GM10847 (cell line): ENCODE data around the gene GAST.

Source experiments
- POLR2A ChIP-seq: IDR thresholded peaks from 2 replicates; pipeline ENCODE4 v1.6.1; 2011; ENCODE audit not compliant: insufficient read length; ENCODE audit errors: extremely low read depth

The GAST gene

GRCh38 chr17:41725134-41725533, 13.0 kb downstream of the GAST start:
- TF ChIP-seq POLR2A = no peak

- no peak for TF ChIP-seq POLR2A
These were observed 15.9 kb downstream of the GAST start for GRCh38 chr17:41728056-41728455.

- TF ChIP-seq POLR2A = no peak
These were observed 18.3 kb downstream of the GAST start for GRCh38 chr17:41730479-41730878.

- TF ChIP-seq POLR2A = no peak
These were observed 19.7 kb downstream of the GAST start for GRCh38 chr17:41731836-41732235.

DNA sequence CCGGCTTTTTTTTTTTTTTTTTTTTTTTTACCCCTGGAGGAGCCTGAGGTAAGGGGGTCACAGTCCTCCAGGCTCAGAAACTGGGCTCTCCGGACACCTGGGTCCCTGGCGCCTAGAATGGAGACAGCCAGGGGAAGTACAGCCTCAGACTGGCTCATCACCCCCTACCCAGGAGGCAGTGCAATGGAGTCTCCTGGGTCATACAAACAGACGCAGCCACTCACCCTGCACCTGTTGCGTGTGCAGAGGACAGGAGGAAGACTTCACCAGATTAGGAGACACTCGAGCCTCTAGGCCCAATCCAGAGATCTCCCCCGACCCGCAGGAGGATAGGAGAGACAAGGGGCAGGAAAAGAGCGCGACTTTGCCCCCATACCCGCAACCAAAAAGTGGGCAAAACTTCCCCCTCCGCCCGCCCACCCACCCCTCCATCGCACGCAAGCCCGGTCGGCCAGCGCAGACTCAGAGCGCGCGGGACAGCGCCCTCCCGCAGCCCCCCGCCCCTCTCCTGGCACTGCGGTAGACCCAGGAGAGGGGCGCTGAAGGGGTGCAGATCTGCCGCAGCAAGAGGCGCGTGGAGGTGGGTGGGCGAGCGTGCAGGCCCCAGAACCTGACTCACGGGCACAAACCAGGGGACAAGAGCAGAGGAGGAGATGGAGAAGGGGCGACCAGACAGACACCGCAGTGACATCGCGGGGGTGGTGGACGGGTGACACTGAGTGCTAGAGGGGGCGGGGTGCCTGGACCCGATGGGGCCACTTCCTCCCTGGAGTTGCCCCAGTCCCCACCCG, 21.4 kb downstream of the GAST start:
- TF ChIP-seq POLR2A = no peak

DNA sequence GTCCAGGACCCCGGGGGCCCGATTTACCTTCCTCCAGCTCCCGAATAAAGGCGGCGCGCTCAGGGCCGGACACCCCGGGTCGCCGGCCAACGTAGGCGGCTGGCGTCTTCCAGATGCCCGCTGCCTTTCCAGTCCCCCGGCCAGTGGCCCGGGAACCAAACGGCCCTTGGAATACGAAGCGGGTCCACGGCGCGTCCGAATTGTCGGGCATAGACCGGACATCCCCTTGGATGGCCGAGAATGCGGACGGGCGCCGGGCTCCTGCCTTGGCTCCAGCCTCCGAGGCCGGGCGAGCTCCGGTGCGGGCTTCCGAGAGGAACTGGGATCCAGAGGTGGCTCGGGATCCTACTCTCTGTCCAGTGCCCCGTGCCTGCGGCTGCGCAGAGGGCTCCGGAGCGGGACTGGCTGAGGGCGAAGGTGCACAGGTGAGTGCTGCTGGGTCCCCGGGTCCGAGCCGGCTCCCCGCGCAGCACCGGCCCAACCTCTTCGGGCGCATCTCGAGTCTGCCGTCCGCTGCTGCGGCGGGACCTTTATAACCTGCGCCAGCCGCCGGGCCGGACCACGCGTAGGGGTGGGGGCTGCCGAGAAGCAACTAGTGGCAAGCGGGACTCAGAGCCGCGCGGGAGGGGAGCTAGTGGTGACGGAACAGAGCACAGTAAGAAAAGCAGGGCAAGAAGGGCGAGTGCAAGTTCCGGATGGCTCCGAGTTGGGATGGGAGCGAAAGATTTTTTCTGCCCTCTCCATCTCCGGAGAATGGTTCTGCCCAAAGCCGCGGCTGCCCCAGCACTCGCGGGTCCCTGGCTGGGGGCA, 22.2 kb downstream of the GAST start, which contains the start of gene HAP1:
Gene HAP1 (minus strand): TSS at position 505 of the 810 bp plus-strand sequence. CDS start 9 bp downstream, at position 496.
- no peak for TF ChIP-seq POLR2A

- TF ChIP-seq POLR2A = no peak
These were observed 22.8 kb downstream of the GAST start for GRCh38 chr17:41734949-41735313.

DNA sequence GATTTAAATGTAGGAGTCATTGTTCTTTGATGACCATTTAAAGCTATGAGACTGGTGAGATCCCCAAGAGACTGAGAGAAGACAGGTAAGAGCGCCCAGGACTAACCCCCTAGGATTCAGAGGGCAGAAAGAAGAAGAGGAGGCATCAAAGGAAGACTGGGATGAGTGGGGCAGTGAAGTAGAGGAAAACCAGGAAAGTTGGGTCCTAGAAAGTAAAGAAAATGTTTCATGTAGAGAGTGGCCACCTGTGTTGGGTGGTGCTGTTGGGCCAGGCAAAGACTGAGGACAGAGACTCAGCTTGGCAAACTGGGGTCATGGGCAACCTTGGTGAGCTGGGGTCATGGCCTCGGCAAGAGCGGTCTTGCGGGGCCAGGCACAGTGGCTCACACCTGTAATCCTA, 23.6 kb downstream of the GAST start:
- TF ChIP-seq POLR2A = no peak

- TF ChIP-seq POLR2A = no peak
These were observed 25.0 kb downstream of the GAST start for GRCh38 chr17:41736983-41737679.

DNA sequence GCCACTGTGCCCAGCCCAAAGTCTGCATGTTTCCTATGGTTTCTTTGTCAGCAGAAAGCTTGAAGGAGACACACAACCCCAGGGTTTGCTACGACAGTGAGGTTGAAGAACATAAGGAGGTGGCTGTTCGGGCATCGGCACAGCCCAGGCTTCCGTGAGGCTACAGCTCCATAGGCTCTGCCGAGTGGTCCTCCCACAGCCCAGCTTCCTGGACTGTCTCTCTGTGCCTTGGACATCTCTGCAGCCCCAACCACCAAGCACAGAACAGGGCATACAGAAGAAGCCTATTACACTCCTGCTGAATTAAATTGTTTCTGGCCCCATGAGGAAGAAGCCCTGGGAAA, 25.5 kb downstream of the GAST start:
- no peak for TF ChIP-seq POLR2A

DNA sequence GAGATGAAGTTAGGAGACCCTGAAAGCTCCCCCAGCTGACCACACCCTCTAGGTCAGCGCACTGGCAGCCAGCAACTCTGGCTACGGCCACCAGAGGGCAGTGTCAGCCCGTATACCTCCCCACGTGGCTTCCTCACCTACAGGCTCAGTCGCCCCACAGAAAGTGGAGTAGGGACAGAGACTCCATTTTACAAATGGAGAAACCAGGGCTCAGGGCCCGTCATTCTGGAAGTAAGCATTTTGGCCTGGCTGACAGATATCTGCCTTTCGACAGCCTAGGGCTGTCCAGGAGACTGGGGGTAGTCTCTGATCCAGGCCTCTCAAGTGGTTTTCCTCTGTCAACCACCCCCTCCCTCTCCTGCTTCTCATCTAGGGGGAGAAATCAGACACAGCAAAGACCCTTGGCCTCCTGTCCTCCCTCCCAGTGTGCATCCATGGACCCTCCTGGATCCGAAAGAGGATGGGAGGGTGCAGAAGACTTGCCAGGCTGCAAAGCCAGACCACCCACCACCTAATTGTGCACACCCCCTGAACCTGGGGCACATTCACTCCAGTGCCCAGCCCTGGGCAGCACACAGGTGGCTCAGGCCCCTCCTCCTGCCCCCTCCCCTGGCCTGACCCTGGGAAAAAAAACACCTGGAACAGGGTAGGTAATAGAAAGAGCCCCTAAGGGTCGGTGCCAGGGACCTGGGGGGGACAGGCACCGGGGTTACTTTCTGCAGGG, 26.1 kb downstream of the GAST start:
- no peak for TF ChIP-seq POLR2A

- TF ChIP-seq POLR2A = no peak
These were observed 26.6 kb downstream of the GAST start for GRCh38 chr17:41738801-41739112.

DNA sequence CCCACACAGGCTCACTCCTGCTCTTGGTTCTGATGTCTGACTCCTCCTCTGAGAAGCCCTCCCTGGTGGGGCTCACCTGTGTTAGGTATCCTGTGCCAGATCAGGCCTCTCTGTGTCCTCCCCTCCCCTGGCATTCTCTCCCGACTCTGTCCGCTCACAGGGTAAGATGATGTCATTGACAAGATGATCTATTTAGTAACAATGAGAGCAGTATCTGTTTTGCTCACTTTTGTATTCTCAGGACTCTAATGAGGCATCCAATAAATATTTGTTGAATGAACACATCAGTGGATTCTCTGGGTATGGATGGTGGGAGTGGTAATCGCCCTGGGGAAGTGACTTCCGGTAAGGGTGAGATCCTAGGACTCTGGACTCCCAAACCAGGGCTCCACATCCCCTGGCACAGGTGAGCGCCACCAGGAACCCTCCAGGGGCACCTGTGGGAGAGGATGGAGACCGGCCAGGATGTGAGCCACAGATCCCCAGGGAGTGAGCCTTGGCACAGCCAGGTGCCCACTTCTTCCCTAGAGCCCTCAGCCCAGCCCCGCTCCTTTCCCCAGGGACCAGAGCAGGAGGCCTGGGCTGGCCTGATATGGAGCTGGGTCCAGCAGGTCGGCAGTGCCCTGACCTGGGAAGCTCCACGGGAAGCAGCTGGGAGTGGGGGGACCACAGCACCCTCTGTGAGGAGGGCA, 27.7 kb downstream of the GAST start:
- TF ChIP-seq POLR2A = no peak

DNA sequence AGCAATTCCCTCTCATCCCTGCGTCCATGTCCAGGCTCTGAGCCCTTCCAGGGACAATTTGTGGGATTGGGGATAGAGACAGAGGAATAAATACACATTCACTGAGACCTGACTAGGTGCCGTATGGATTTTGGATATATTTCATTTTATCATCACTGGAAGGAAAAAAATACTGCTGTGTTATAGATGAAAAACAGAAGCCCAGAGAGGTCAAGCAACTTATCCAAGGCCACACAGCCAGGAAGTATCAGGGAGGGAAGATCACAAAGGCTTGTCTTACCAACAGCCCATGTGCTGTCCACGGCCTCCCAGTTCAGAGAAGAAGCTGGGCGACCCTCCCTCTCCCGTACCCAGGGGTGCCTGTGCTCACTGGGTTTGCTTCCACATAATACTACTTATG, 28.4 kb downstream of the GAST start:
- no peak for TF ChIP-seq POLR2A

GRCh38 chr17:41741709-41742108, 29.6 kb downstream of the GAST start:
- TF ChIP-seq POLR2A = no peak
